ENCODE results near the gene CD68. TPM values are rescaled to one million over a fixed set of nuclear protein-coding genes. Genes with fewer than 3 reads are reported as not detected.
A peak's percentile ranks its signal among the peaks of the same experiment; 100 is the strongest.
"Not testable (repeated sequence)": the region's sequence is repeated elsewhere in the genome, so short reads cannot be mapped to it uniquely, and the experiment has no call there.

Gene CD68
- polyA plus RNA-seq, 1 donor: 25.6 TPM

DNA sequence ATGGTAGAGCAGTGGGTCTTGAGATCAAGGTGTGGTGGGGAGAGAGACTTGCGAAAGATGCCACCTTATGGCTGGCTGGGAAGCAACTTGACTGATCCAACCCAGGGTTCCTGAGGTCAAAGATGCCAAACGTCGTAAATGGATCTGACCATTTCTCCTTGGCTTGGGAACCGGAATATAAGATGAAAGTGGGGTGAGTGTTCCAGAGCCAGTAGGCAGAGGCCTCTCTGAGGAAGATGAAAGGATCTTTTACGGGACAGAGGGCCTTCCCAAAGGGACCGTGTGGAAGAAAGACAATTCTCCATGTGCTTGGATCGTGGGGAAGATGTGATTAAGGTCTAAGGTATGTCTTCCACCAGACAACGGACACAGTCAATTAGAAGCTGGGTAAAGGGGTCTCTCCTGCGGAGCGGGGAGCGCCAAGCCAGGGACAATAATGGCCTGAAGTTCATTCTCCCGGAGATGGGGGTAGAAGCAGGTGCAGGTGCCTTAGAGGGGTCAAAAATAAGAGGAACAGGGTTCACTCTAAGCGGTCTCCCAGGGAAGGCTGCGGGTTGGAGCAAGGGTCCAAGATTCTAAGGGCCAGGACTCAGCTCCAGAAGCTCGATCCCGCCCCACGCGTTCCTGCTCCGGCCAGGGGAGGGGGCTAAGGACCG lies 34.5 kb downstream of the CD68 start:
- DNase-seq (ENCODE audit: low read depth): no peak

- DNase-seq (ENCODE audit: low read depth): peak; percentile 100
These were observed 35.2 kb downstream of the CD68 start, which contains the start of gene FXR2 for GRCh38 chr17:7614425-7615264. FXR2 (minus strand) TSS chr17:7614897; CDS start chr17:7614532, 365 bp downstream.

DNA sequence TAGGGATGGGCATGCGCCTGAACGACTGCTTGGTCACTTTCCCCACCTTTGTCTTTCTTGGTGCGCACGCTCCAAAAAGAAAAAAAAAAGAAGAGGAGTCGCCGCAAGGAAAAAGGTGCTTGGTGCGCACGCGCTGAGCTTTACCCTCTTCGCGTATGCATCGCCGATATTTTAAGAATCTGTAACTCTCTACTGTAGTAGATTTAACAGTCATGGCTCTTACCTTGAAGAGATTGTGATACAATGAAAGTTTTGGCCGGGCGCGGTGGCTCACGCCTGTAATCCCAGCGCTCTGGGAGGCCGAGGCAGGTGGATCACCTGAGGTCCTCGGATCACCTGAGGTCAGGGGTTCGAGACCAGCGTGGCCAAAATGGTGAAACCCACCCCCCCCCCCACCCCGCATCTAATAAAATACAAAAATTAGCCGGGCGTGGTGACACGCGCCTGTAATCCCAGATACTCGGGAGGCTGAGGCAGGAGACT lies 35.9 kb downstream of the CD68 start:
- DNase-seq (ENCODE audit: low read depth): no peak

DNA sequence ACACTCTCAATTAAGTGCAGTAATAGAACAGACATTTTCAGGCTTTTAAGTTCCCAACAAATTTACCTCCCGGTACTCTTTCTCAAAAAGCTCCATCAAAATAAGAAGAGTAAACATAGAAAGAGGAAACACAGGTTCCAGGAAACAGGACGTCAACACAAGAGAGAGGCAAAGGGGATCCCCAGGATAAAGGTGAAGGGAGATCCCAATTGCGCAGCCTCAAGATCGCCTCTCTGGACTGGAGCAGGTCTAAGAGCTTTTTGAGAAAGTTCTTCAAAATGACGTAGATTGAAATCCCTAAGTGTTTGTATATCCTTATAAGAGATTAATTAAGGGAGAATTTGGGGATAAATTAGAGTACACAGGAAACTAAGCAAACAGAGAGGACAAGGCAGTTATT lies 39.2 kb downstream of the CD68 start:
- no peak for DNase-seq (ENCODE audit: low read depth)

DNA sequence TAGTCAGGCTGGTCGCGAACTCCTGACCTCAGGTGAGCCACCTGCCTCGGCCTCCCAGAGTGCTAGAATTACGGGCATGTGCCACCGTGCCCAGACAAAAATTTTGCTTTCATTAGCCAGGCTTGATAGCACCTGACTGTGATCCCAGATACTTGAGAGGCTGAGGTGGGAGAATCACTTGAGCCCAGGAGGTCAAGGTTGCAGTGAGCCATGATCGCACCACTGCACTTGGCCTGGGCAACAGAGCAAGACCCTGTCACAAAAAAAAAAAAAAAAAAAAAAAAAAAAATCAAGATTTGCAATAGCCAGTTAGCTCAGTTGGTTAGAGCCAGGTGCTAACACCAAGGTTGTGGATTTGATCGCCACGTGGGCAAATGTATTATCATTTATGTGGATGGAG lies 41.4 kb downstream of the CD68 start:
- no peak for DNase-seq (ENCODE audit: low read depth)

DNA sequence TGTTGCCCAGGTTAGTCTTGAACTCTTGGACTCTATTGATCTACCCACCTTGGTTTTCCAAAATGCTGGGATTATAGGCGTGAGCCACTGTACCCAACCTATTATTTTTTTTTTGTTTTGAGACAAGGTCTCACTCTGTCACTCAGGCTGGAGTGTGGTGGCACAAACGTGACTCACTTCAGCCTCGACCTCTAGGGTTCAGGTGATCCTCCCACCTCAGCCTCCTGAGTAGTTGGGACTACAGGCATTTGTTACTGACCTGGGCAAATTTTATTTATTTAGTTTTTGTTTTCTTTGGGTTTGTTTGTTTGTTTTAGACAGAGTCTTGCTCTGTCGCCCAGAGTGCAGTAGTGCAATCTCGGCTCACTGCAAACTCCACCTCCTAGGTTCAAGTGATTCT lies 44.2 kb downstream of the CD68 start:
- DNase-seq (ENCODE audit: low read depth): no peak

GRCh38 chr17:7625749-7626148 lies 46.3 kb downstream of the CD68 start:
- not testable (repeated sequence) for DNase-seq (ENCODE audit: low read depth)

- DNase-seq (ENCODE audit: low read depth): no peak
These were observed 46.9 kb downstream of the CD68 start for GRCh38 chr17:7626307-7626706.

DNA sequence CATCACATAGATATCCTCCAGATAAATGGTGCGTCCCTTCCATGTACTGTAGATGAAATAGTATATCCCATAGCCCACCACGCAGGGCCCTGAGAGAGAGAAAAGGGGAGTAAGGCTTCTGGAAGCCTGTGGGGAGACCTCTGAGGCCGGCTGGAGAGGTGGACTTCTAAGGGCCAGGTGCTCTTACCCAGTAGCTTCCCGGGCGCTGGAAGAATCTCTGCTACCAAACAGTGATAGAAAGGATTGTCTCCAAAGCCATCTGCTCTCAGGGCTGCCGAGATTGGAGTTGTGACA lies 47.5 kb downstream of the CD68 start:
- no peak for DNase-seq (ENCODE audit: low read depth)

GRCh38 chr17:7627250-7628121 lies 48.0 kb downstream of the CD68 start, which contains the start of gene SAT2:
SAT2 (minus strand) TSS chr17:7627821; CDS start chr17:7627635, 186 bp downstream.
- DNase-seq (ENCODE audit: low read depth): peak; percentile 86

DNA sequence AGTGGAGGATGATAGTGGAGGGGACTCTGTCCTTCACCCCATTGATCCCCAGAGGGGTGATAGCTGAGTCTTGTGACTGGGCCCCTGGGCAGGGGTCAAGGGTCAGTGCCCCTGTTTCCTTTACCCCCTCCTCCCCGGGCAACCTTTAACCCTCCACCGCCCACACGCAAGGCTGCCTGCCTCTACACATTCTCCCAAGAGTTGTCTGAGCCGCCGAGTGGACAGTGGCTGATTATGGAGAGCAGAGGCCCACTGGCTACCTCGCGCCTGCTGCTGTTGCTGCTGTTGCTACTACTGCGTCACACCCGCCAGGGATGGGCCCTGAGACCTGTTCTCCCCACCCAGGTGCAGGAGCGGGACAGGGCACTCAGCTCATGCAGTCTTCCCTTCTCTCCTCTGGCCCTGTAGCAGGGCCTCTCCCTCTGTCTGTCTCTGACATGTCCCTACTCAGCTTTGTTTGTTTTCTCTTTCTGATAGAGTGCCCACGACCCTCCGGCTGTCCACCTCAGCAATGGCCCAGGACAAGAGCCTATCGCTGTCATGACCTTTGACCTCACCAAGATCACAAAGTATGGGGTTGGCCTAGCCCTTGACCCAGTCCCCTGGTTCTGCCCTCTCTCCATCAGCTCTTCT lies 50.6 kb downstream of the CD68 start, which contains the start of gene SHBG:
Gene SHBG, plus strand, starts transcription at position 197 of the 633 bp plus-strand sequence. Its CDS starts 38 bp downstream, at position 235.
- DNase-seq (ENCODE audit: low read depth): no peak

Other genes starting within 250 kb of the CD68 start
- gene ACAP1, start 243.1 kb upstream of the CD68 start, polyA plus RNA-seq (ENCODE audit: insufficient read length): 11.3 TPM
- 6.5 TPM for gene KCTD11, start 227.5 kb upstream of the CD68 start, polyA plus RNA-seq (ENCODE audit: insufficient read length)
- not detected for gene TMEM95, start 224.5 kb upstream of the CD68 start, polyA plus RNA-seq (ENCODE audit: insufficient read length)
- 0.71 TPM for gene TNK1, start 198.5 kb upstream of the CD68 start, polyA plus RNA-seq (ENCODE audit: insufficient read length)
- 27.7 TPM for gene PLSCR3, start 185.1 kb upstream of the CD68 start, polyA plus RNA-seq (ENCODE audit: insufficient read length)
- 55.6 TPM for gene TMEM256, start 175.5 kb upstream of the CD68 start, polyA plus RNA-seq (ENCODE audit: insufficient read length)
- 24.5 TPM for gene NLGN2, start 171.8 kb upstream of the CD68 start, polyA plus RNA-seq (ENCODE audit: insufficient read length)
- not detected for gene SPEM1, start 159.3 kb upstream of the CD68 start, polyA plus RNA-seq (ENCODE audit: insufficient read length)
- not detected for gene SPEM2, start 154.0 kb upstream of the CD68 start, polyA plus RNA-seq (ENCODE audit: insufficient read length)
- not detected for gene SPEM3, start 150.8 kb upstream of the CD68 start, polyA plus RNA-seq (ENCODE audit: insufficient read length)
- gene TMEM102, start 144.2 kb upstream of the CD68 start, polyA plus RNA-seq (ENCODE audit: insufficient read length): 0.87 TPM
- 1.4 TPM for gene FGF11, start 140.1 kb upstream of the CD68 start, polyA plus RNA-seq (ENCODE audit: insufficient read length)
- 89.3 TPM for gene CHRNB1, start 134.6 kb upstream of the CD68 start, polyA plus RNA-seq (ENCODE audit: insufficient read length)
- gene ZBTB4, start 100.0 kb upstream of the CD68 start, polyA plus RNA-seq (ENCODE audit: insufficient read length): 25.1 TPM
- gene SLC35G6, start 98.2 kb upstream of the CD68 start, polyA plus RNA-seq (ENCODE audit: insufficient read length): 0.15 TPM
- gene POLR2A, start 95.3 kb upstream of the CD68 start, polyA plus RNA-seq (ENCODE audit: insufficient read length): 53.3 TPM
- 25.8 TPM for gene TNFSF12, start 30.6 kb upstream of the CD68 start, polyA plus RNA-seq (ENCODE audit: insufficient read length)
- 2.6 TPM for gene TNFSF13, start 20.9 kb upstream of the CD68 start, polyA plus RNA-seq (ENCODE audit: insufficient read length)
- 31.7 TPM for gene SENP3, start 17.7 kb upstream of the CD68 start, polyA plus RNA-seq (ENCODE audit: insufficient read length)
- gene MPDU1, start 4.2 kb downstream of the CD68 start, polyA plus RNA-seq (ENCODE audit: insufficient read length): 43.1 TPM
- 1.7 TPM for gene SOX15, start 10.5 kb downstream of the CD68 start, polyA plus RNA-seq (ENCODE audit: insufficient read length)
- 38.5 TPM for gene FXR2, start 35.3 kb downstream of the CD68 start, polyA plus RNA-seq (ENCODE audit: insufficient read length)
- 61.7 TPM for gene SAT2, start 48.2 kb downstream of the CD68 start, polyA plus RNA-seq (ENCODE audit: insufficient read length)
- 0.51 TPM for gene SHBG, start 50.5 kb downstream of the CD68 start, polyA plus RNA-seq (ENCODE audit: insufficient read length)
- 33.9 TPM for gene ATP1B2, start 71.3 kb downstream of the CD68 start, polyA plus RNA-seq (ENCODE audit: insufficient read length)
- 32.3 TPM for gene TP53, start 107.9 kb downstream of the CD68 start, polyA plus RNA-seq (ENCODE audit: insufficient read length)
- 6.6 TPM for gene WRAP53, start 108.8 kb downstream of the CD68 start, polyA plus RNA-seq (ENCODE audit: insufficient read length)
- 4.4 TPM for gene EFNB3, start 125.6 kb downstream of the CD68 start, polyA plus RNA-seq (ENCODE audit: insufficient read length)
- gene DNAH2, start 138.1 kb downstream of the CD68 start, polyA plus RNA-seq (ENCODE audit: insufficient read length): 4.3 TPM

Measured in forelimb muscle (tissue), 1 donor.